Breast epithelium (tissue), 3 donors: ENCODE results near the gene ST7.

Experiments
- POLR2A ChIP-seq: fragments of 450-650 bp; IDR thresholded peaks from one replicate; pipeline ENCODE4 v1.6.1; 2016; ENCODE audit warnings: antibody characterized with exemption, mild to moderate bottlenecking, moderate library complexity
- TF ChIP-seq, protein P1 (sequence below), 3 donors: fragments of 450-650 bp; IDR thresholded peaks; one replicate each; pipeline ENCODE4 v1.5.1; 2016 to 2017; ENCODE audit warnings: antibody characterized with exemption in 3 of 3, mild to moderate bottlenecking in 3 of 3, moderate library complexity in 3 of 3

DNA sequence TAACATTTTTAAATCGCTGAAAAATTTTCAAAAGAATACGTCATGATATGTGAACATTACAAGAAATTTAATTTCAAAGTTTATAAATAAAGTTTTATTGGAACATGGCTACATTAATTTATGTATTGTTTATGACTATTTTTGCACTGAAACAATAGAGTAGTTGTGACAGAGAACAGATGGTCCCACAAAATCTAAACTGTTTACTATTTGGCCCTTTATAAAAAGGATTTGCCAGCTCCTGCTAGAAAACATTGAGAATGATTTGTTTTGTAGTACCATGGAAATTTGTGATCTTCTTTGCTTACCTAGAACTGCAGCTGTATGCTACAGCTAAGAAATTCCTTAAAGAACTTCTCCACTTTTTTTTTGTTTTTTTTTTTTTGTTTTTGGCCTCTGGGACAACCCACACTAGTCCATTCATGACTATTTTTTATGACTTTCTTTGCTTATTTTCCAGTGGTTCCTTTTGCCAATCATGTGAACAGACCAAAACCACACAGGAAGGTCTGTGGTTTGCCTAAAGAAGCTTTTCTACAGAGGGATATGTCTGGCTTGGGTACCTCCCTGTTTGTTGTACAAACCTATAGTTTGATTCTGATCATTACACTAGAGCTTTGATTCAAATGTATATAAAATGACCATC, 55.7 kb downstream of the ST7 start:
- TF ChIP-seq, protein P1, sequence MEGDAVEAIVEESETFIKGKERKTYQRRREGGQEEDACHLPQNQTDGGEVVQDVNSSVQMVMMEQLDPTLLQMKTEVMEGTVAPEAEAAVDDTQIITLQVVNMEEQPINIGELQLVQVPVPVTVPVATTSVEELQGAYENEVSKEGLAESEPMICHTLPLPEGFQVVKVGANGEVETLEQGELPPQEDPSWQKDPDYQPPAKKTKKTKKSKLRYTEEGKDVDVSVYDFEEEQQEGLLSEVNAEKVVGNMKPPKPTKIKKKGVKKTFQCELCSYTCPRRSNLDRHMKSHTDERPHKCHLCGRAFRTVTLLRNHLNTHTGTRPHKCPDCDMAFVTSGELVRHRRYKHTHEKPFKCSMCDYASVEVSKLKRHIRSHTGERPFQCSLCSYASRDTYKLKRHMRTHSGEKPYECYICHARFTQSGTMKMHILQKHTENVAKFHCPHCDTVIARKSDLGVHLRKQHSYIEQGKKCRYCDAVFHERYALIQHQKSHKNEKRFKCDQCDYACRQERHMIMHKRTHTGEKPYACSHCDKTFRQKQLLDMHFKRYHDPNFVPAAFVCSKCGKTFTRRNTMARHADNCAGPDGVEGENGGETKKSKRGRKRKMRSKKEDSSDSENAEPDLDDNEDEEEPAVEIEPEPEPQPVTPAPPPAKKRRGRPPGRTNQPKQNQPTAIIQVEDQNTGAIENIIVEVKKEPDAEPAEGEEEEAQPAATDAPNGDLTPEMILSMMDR (IDR thresholded peaks at IDR 0.05): no peak
- TF ChIP-seq POLR2A: no peak
